Measurements from ENCODE around the gene PLCB3.

The PLCB3 gene

DNA sequence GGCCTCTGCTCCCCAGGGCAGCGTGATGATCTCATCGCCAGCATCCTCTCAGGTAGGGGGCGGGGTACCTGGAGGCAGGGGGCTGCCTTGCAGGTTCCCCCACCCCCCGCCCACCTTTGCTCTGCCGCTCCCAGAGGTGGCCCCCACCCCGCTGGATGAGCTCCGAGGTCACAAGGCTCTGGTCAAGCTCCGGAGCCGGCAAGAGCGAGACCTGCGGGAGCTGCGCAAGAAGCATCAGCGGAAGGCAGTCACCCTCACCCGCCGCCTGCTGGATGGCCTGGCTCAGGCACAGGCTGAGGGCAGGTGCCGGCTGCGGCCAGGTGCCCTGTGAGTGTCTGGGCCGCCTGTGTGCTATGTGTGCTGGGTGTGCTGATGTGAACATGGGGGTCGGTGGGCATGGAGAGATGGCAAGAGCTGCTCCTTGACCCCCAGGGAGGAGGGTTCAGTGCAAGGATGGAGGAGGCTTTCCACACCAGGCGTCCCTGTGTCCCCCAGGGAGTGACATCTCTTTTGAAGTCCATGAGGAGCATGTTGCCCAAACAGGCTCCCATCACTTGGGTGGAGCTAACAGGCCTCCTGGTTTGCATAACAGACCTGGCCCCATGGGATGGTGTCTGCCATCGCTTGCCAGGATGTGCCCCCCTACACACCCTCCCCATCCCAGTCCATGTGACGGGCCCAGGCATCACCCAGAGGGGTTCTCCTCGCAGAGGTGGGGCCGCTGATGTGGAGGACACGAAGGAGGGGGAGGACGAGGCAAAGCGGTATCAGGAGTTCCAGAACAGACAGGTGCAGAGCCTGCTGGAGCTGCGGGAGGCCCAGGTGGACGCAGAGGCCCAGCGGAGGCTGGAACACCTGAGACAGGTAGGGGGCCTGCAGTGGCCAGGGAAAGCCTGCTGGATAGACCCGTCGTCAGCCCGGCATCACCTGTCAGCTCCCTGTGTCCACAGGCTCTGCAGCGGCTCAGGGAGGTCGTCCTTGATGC is 14.1 kb downstream of the PLCB3 start:
- TF ChIP-seq, protein P1, sequence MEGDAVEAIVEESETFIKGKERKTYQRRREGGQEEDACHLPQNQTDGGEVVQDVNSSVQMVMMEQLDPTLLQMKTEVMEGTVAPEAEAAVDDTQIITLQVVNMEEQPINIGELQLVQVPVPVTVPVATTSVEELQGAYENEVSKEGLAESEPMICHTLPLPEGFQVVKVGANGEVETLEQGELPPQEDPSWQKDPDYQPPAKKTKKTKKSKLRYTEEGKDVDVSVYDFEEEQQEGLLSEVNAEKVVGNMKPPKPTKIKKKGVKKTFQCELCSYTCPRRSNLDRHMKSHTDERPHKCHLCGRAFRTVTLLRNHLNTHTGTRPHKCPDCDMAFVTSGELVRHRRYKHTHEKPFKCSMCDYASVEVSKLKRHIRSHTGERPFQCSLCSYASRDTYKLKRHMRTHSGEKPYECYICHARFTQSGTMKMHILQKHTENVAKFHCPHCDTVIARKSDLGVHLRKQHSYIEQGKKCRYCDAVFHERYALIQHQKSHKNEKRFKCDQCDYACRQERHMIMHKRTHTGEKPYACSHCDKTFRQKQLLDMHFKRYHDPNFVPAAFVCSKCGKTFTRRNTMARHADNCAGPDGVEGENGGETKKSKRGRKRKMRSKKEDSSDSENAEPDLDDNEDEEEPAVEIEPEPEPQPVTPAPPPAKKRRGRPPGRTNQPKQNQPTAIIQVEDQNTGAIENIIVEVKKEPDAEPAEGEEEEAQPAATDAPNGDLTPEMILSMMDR (IDR thresholded peaks at IDR 0.05; ENCODE audit: insufficient read depth, low read length, poor library complexity, severe bottlenecking) = no peak
- TF ChIP-seq EZH2phosphoT487 (conservative IDR thresholded peaks at IDR 0.05; ENCODE audit: low read length) = no peak
- H3F3A ChIP-seq (ENCODE audit: insufficient read depth) = peaks cover 4% of the 10 kb centered on the region; the same call in 1 of the 2 replicates
- H3K4me2 ChIP-seq (ENCODE audit: low read depth, low read length, poor library complexity, severe bottlenecking) = no peak overlapping the region
- 0 out of 2 replicates have a peak, but pooled peaks cover 6% of the 10 kb centered on the region for H3K79me2 ChIP-seq (ENCODE audit: insufficient read depth, low read length)
- no peak overlapping the region for H3K4me3 ChIP-seq (ENCODE audit: insufficient read depth, low read length, poor library complexity, severe bottlenecking)
- no peaks in the 10 kb centered on the region for H3K9me2 ChIP-seq (replicated peaks; ENCODE audit: insufficient read depth, low read length)
- no peaks in the 10 kb centered on the region for H3K9me3 ChIP-seq (ENCODE audit: insufficient read depth, low read length)
- H3K27me3 ChIP-seq (ENCODE audit: low read length) = no peaks in the 10 kb centered on the region
- no peaks in the 10 kb centered on the region for H4K20me1 ChIP-seq (ENCODE audit: low read depth, low read length)
- no peak overlapping the region for H3K9ac ChIP-seq (ENCODE audit: low read length)
- H3K36me3 ChIP-seq (ENCODE audit: low read length) = no peaks in the 10 kb centered on the region
- H2AFZ ChIP-seq (ENCODE audit: low read depth, low read length, severe bottlenecking) = no peak overlapping the region
- no peak overlapping the region for H3K27ac ChIP-seq (ENCODE audit: low read depth, low read length)

DNA sequence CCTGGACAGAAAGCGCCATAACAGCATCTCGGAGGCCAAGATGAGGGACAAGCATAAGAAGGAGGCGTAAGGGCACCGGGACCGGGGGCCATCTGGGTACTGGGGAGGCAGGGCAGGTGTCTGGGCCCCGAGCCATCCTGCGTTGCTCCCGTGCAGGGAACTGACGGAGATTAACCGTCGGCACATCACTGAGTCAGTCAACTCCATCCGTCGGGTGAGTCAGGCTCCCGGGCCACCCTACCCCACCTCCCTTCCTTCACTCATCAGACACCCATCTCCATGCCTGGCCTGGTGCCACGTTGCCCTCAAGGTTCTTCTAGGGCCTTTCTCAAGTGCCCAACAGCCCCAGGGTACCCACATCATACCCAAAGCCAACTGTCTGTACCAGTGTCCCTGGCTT is 15.0 kb downstream of the PLCB3 start:
- Histone ChIP-seq H3K9ac (ENCODE audit: low read length) (no peak overlapping the region), H3K36me3 (ENCODE audit: low read length) (no peaks in the 10 kb centered on the region), H3K27me3 (ENCODE audit: low read length) (no peaks in the 10 kb centered on the region), H3K27ac (ENCODE audit: low read depth, low read length) (no peak overlapping the region), H3K79me2 (ENCODE audit: insufficient read depth, low read length) (0 out of 2 replicates have a peak, but pooled peaks cover 6% of the 10 kb centered on the region), H3F3A (ENCODE audit: insufficient read depth) (peaks cover 6% of the 10 kb centered on the region; the same call in 1 of the 2 replicates), H2AFZ (ENCODE audit: low read depth, low read length, severe bottlenecking) (no peak overlapping the region), H4K20me1 (ENCODE audit: low read depth, low read length) (no peaks in the 10 kb centered on the region), H3K9me3 (ENCODE audit: insufficient read depth, low read length) (no peaks in the 10 kb centered on the region), H3K9me2 (replicated peaks; ENCODE audit: insufficient read depth, low read length) (no peaks in the 10 kb centered on the region), H3K4me2 (ENCODE audit: low read depth, low read length, poor library complexity, severe bottlenecking) (no peak overlapping the region), H3K4me3 (ENCODE audit: insufficient read depth, low read length, poor library complexity, severe bottlenecking) (no peak overlapping the region)
- TF ChIP-seq EZH2phosphoT487 (conservative IDR thresholded peaks at IDR 0.05; ENCODE audit: low read length) = no peak
- TF ChIP-seq, protein P1 (IDR thresholded peaks at IDR 0.05; ENCODE audit: insufficient read depth, low read length, poor library complexity, severe bottlenecking) = no peak

DNA sequence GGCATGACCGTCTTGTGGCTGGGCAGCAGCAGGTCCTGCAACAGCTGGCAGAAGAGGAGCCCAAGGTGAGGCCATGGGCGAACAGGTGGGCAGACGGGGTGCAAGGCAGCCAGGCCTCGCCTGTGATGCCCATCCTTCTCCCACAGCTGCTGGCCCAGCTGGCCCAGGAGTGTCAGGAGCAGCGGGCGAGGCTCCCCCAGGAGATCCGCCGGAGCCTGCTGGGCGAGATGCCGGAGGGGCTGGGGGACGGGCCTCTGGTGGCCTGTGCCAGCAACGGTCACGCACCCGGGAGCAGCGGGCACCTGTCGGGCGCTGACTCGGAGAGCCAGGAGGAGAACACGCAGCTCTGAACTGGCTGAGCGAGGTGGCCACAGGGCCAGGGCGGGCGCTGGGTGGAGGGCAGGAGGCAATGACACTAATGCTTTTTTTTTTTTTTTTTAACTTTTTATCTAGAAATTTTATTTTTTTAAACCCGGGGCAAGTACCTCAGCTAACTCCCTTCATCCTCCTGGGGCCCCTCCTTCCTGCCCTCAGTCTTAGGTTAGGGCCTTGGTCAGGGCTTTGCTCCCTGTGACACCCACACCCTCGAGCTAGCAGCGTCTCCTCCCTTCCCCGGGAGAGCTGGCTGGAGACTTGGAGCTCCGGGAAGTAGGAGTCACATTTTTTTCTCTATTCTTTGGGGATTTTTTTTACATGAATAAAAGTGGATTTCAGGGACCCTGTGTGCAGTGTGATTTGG is 16.0 kb downstream of the PLCB3 start:
- peaks cover 13% of the 10 kb centered on the region; the same call in 1 of the 2 replicates for H3F3A ChIP-seq (ENCODE audit: insufficient read depth)
- 0 out of 2 replicates have a peak, but pooled peaks cover 6% of the 10 kb centered on the region for H3K79me2 ChIP-seq (ENCODE audit: insufficient read depth, low read length)
- no peaks in the 10 kb centered on the region for H3K27me3 ChIP-seq (ENCODE audit: low read length)
- no peak overlapping the region for H3K4me2 ChIP-seq (ENCODE audit: low read depth, low read length, poor library complexity, severe bottlenecking)
- H3K9me2 ChIP-seq (replicated peaks; ENCODE audit: insufficient read depth, low read length) = no peaks in the 10 kb centered on the region
- no peaks in the 10 kb centered on the region for H3K9me3 ChIP-seq (ENCODE audit: insufficient read depth, low read length)
- H3K4me3 ChIP-seq (ENCODE audit: insufficient read depth, low read length, poor library complexity, severe bottlenecking) = no peak overlapping the region
- H4K20me1 ChIP-seq (ENCODE audit: low read depth, low read length) = no peaks in the 10 kb centered on the region
- no peak overlapping the region for H3K9ac ChIP-seq (ENCODE audit: low read length)
- H3K36me3 ChIP-seq (ENCODE audit: low read length) = no peaks in the 10 kb centered on the region
- no peak for TF ChIP-seq EZH2phosphoT487 (conservative IDR thresholded peaks at IDR 0.05; ENCODE audit: low read length)
- TF ChIP-seq, protein P1 (IDR thresholded peaks at IDR 0.05; ENCODE audit: insufficient read depth, low read length, poor library complexity, severe bottlenecking) = no peak
- H3K27ac ChIP-seq (ENCODE audit: low read depth, low read length) = no peak overlapping the region
- H2AFZ ChIP-seq (ENCODE audit: low read depth, low read length, severe bottlenecking) = no peak overlapping the region
